HuH-7.5 (cell line): Measurements from ENCODE around the gene MBL2.

Experiments
- DNase-seq: peaks from one replicate; pipeline ENCODE4 v3.0.0; 2011; ENCODE audit warnings: low spot score

The MBL2 gene

DNA sequence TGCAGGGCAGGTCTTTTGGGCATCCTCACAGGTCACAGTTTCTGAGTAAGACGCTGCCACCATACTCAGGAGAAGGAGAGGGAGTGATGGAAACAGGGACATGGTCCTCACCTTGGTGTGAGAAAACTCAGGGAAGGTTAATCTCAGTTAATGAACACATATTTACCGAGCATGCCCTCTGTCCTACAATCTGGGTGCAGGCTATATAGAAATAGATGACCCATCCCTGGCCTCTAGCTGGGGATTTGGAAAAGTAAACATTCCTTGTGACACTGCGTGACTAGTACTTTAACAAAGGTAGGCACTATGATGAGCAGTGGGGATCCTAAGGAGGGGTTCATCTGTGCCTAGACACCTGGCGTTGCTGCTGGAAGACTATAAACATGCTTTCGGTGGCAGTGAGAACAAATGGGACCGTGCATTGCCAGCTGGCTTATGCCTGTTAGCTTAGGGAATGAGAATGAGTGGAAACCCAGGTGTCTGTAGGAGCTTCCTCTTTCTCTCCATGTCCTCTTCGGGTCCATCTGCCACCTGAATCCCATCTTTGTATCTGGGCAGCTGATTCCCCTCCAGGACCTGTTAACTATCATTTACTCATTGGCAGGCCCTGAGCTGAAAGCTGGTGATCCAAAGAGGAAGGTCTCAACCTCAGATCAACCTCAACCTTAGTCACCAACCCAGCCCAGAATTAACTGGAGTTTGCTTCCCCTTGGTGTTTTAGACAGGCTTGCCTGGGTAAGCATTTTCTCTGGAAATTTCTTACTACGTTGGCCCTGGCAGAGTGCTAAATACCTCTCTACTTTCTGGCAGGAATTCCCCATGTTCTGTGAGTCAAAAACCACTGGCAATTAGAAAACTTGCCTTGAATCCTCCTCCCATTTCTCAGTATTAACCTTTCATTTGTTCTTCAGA lies 794 bp downstream of the MBL2 start:
- no peak for DNase-seq

DNA sequence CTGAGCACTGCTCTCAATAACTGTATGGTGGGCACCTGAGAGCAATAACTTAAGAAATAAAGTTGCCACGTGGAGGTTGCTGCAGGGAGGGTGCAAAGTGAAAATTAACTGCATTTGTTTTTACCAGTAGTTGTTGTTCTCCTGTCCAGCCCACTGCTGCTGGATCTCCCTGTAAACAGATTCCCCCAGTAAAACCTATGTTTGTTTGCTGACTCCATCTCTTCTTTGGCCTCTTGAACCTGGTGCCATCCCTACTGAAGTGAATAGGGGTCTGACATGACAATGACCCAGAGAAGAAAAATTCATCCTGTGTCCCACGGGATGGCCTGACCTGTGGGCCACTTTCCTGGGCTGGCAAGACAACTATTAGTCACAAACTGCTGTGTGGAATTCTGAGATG lies 1.7 kb downstream of the MBL2 start:
- no peak for DNase-seq

DNA sequence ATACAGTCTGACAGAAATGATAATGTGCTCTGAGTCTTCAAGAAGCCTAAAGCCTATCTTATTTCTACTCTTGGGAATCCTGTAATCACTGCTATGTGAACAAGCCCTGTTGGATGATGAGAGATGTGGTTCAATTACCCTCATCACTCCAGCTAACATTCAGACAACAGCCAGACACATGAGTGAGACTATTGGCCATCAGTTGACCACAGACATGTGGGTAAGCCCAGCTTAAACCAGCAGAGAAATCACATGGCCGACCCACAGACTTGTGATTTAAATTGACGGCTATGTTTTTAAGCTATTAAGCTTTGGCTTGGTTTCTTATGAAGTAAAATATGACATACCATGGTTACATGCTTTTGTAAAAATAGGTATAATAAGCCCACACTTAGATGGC lies 2.6 kb downstream of the MBL2 start:
- DNase-seq, result no peak

DNA sequence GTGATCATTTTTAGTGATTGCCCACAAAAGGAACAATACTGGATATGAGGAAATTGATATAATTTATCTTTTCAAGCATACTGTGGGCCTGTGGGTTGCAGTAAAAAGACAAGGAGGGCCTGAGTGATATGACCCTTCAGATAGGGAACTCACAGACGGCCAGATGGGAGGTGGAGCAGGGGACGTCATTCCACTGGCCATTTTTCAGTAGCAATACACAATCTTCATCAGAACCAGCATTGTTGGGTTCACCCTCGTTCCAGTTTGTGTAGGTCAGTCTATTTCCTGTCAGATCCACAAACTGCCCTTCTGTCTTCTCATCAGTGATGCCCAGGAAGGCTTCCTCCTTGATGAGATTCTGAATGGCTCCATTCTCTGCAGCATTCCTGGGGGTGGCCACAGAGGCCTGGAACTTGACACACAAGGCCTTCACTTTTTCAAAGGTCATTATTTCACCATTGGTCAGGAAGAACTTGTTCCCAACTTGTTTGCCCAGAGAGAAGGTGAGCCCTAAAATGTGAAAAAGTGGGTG lies 4.5 kb downstream of the MBL2 start:
- no peak for DNase-seq

DNA sequence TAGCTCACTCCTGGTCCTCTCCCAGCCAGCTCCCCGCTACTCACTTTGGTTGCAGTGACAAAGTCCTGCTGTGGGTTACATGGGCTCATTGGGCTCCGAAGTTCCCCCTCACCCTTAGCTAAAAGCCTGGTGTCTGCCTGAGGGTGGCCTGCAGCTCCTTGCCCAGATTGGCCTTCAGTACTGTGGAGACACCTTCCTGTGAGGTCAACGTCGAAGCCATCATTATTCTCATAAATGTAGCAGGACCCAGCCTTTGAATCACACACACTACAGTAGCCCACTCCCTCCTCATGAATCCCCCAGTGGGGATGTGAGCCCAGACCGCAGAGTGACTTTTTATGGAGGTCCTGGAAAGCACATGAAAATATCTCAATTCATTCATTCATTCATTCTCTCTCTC lies 10.5 kb downstream of the MBL2 start:
- DNase-seq, result no peak

- no peak for DNase-seq
Observed at GRCh38 chr10:52759154-52759553, 13.4 kb downstream of the MBL2 start.

DNA sequence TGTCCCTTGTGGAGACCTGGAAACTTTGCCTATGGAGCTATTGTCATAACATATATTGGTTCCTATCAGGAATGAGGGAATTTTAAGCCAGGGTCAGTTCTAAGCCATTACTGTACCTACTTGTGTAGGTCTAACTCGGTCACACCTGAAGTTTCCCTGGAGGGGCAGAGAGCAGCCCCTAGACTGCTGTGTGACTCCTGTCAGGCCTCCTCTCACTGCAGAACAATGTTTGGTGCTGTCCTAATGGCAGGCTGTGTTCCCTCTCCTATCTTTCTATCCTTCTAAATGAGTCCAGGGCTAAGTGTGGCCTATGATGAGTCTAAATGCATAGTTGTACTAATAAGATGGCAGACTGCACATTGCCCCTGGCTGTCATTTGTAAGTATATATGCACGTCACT lies 14.2 kb downstream of the MBL2 start:
- DNase-seq, result no peak

DNA sequence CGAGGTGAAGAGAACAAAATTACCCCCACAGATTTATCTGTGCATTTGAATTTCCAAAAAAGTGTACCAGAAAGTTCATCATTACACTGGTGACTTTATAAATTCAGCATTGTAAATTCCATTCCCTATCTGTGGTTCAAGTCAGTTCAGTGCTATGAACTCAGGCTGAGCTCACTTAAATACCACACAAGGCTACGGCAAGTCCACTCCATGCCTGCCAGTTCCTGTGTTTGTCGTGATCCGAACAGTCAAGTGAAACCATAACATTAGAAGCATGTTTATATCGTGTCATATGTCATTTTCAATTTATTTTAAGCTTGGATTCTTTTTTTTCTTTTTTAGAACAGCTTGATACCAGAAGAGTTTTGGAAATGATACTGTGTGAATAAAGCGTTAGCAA lies 14.8 kb downstream of the MBL2 start:
- DNase-seq, result no peak

DNA sequence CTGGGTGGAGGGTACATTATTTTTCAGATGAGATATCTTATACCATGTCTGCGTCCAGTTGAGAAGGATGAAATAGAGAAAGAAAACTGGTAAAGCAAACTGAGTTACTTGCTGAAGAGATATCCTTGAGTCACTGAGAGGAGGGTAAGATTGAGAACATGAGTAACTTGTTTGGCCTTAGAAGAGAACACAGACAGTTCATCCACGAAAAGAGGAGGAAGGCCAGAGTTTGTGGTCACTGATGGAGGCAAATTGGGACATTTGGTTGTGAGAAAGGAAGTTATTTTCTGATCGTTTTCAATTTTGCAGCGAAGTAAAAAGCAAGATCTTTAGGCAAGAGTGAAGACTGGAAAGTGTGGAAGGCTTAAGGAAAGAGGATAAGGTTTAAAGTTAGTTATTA lies 15.6 kb downstream of the MBL2 start:
- DNase-seq, result no peak

DNA sequence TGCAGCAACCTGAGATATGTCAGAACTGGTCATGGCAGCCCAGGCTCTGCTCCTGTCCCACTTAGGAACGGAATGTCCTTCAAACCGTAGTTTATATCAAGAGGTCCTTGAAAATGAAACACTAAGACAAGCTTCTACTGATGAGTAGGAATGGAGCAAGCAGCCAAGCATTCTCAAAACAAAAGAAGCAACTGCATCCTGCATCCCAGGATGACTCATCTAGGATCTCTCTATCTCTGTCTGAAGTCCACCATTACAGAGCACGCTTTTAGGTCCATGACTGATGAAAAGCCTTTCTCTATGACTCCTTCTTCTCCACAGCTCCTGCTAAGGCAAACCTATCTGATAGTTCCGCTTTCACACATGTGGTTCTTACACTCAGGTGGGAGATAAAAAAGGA lies 16.3 kb downstream of the MBL2 start:
- DNase-seq, result no peak

DNA sequence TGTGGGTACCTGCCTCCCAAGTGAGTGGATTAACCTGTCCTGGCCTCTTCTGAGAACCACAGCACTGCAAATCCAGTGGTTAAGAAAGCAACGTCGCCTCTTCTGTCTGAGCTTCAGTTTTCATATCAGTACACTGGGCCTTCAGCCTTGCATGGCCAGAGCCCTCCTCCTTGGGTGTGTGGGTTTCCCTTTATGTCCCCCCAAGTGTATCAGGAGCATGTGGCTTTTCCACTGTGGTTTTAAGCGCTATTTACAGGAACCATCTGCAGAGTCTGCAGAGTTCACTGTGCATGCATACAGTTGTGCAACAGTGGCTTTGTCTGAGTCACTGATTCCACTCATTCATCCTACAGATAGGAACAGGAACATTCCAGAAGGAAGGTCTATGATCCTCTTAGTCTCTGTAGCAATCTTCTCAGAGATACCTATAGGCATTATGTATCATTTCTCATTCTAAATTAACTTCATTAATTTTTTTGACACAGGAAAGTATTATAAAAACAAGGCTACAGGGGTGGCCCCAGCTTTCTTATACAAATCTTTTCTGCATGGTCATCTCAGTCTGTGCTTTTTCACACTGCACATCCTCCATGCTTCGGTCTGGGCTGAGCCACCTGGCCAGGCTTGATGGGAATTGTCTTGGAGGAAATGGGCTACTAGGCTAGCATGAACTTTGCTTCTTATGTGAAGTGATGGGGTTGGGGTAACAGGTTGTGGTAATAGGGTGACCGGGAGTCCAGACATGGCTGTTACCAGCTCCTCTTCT lies 17.1 kb downstream of the MBL2 start:
- no peak for DNase-seq

DNA sequence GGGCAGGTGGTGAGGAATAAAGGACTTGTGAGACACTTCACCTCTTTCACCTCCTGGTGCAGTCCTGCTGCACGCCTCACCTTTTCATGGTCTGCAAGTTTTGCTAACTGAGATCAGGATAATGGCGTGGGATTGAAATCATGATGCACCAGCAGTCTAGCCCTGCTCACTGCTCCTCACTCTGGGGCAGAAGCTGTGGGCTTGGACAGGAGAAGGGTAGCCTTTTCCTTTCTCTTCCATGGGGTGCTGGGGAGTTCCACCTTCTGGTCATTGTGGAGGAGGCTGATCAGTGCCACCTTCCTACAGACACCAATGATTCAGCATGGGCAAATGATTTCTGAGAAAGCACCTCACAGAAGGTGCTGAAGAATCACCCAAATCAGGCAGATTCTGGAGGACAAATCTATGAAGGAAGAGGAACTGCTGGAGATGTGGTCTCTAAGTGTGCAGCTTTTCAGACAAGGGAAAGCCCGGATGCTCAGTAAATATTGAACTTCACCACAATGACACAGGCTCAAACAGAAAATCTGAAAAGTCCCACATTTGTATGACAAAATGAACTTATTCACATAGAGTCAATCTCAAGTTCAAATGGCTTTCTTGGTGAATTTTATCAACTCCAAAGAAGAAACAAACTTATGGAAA lies 19.7 kb downstream of the MBL2 start:
- DNase-seq, result no peak

GRCh38 chr10:52752261-52752660 lies 20.3 kb downstream of the MBL2 start:
- DNase-seq, result no peak

GRCh38 chr10:52751337-52751736 lies 21.2 kb downstream of the MBL2 start:
- no peak for DNase-seq

DNA sequence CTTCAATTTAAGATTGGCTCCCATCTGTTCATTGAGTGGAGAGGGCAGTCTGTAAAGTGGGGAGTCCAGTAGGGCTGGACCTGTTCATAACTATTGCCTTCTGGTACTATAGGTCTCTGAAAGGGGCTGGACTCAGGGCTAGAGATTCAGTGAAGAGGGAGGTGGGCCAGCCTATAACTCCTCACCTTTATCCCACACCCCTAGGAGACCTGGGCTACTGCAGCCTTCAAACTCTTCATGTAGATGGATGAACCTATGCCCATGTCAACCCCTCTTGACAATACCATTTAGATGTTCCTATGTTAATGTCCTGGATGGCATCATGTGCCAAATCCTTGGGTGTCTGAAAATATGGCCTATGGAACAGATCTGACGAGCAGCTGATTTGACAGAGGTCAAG lies 22.0 kb downstream of the MBL2 start:
- no peak for DNase-seq

GRCh38 chr10:52747694-52748093 lies 24.9 kb downstream of the MBL2 start:
- no peak for DNase-seq

DNA sequence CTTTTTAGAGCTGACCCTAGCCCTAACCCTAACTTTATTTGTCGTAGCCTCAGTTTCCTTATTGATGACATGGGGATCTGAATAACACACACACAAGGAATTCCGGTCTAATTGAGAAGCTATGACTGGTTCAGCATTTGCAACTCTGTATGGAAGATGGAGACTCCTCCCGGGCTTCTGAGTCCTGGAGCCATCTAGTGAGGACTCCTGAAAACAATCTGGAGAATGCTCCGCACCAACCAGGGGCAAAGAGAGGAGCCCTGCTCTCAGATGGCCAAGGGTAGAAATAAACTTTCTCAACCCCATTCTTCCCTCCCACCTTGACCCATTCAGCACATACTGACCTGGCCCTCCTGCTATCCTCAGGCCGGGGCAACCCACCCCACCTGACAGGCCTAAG lies 26.4 kb downstream of the MBL2 start:
- DNase-seq, result no peak

DNA sequence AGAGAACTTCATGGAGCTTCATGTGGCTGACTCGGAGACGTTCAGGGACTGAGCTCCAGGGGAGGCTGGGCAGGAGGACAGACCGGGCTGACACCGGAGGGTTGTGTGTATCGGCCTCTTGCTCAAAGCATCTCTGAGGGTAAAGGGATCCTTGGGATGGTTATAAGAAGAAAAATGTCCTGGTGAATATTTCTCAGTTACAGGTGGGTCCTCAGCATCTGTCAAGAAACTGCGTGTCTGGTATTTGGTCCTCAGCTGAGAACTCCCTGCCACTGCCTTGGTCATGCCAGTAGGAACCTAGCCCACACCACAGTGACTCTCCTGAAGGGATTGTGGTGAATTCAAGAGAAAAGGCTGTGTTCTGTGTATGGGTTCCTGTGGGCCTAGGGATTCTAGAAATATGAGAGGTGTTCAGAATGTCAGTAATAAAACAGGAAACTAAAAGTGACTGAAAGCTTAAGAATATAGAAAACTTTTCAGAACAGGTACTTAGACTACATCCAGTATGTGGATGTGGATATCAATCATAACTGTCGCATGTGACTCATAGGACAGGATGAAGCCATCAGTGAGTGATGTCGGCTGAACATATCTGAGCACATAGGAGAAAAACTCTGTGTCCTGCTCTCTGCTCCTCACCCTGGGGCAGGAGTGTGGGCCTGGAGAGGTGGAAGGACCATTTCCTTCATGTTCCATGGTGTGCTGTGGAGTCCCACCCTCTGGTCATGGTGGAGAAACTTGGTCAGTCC lies 28.4 kb downstream of the MBL2 start:
- DNase-seq, result no peak

- DNase-seq, result no peak
Observed at GRCh38 chr10:52742731-52743130, 29.9 kb downstream of the MBL2 start.

GRCh38 chr10:52741851-52742250 lies 30.7 kb downstream of the MBL2 start:
- no peak for DNase-seq

GRCh38 chr10:52740913-52741675 lies 31.5 kb downstream of the MBL2 start:
- DNase-seq, result peak; percentile 16
